Activated CD8-positive, alpha-beta T cell treated with anti-CD3 and anti-CD28 coated beads, Interleukin-2, amount 10 ng/mL, durations not matched to agents 7 days and 5 days (primary cell): ENCODE data around the gene GALE. TPM values are rescaled to one million over a fixed set of nuclear protein-coding genes. Genes with fewer than 3 reads are reported as not detected.

Source experiments
- ATAC-seq: fragments of 150-1000 bp; cut with Tn5 transposase; one replicate; pipeline ENCODE4 v1.10.0; 2021; ENCODE audit warnings: moderate library complexity
- CTCF ChIA-PET: fragments of 350-600 bp; sonication (Branson Sonifier 250); formaldehyde crosslinking; loops from one replicate; lab custom pipeline; 2021; ENCODE audit warnings: antibody characterized with exemption; lab: Charles Lee
- POLR2A ChIA-PET: fragments of 350-600 bp; sonication (Branson Sonifier 250); formaldehyde crosslinking; loops from one replicate; lab custom pipeline; 2021; ENCODE audit warnings: antibody characterized with exemption; lab: Charles Lee
- DNase-seq: peaks from one replicate; pipeline ENCODE4 v3.0.0-alpha.2; 2020
- H3K27ac Mint-ChIP-seq: one replicate; pipeline ENCODE4 v1.8.0; 2021; ENCODE audit warnings: mild to moderate bottlenecking, mixed read lengths
- H3K27me3 Mint-ChIP-seq: one replicate; pipeline ENCODE4 v1.8.0; 2021; ENCODE audit warnings: low read depth, mixed read lengths
- H3K36me3 Mint-ChIP-seq: one replicate; pipeline ENCODE4 v1.8.0; 2021; ENCODE audit warnings: low read depth, mixed read lengths
- H3K4me1 Mint-ChIP-seq: one replicate; pipeline ENCODE4 v1.8.0; 2021; ENCODE audit warnings: low read depth, mixed read lengths
- H3K4me3 Mint-ChIP-seq: one replicate; pipeline ENCODE4 v1.8.0; 2021; ENCODE audit warnings: mild to moderate bottlenecking, mixed read lengths
- H3K9me3 Mint-ChIP-seq: one replicate; pipeline ENCODE4 v1.8.0; 2022; ENCODE audit warnings: mixed read lengths; ENCODE audit not compliant: insufficient read depth
- total RNA-seq, 2 experiments: library from RNA; stranded (reverse); gene quantifications; one replicate each; pipeline ENCODE4 v1.2.3, GENCODE V29; 2021

Gene GALE
- total RNA-seq, 2 experiments from 2014 or later: 27.6 to 31.9 TPM

DNA sequence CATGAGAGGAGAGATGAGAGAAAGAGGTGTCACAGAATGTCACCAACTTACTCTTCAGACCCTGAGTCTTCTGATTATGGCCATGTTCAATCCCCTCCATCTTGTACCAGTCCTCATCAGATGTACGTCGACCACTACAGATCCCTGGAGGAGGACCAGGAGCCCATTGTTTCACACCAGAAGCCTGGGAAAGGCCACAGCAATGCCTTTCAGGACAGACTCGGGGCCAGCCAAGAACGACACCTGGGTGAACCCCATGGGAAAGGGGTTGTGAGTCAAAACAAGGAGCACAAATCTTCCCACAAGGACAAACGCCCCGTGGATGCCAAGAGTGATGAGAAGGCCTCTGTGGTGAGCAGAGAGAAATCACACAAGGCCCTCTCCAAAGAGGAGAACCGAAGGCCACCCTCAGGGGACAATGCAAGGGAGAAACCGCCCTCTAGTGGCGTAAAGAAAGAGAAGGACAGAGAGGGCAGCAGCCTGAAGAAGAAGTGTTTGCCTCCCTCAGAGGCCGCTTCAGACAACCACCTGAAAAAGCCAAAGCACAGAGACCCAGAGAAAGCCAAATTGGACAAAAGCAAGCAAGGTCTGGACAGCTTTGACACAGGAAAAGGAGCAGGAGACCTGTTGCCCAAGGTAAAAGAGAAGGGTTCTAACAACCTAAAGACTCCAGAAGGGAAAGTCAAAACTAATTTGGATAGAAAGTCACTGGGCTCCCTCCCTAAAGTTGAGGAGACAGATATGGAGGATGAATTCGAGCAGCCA, 49.3 kb downstream of the GALE start:
- peaks cover 22% of the 10 kb centered on the region for H3K4me1 Mint-ChIP-seq
- no peak overlapping the region for H3K4me3 Mint-ChIP-seq
- CTCF ChIA-PET: interaction anchor here (1.7 kb wide), 2 partner anchors 21 to 60 kb away, joined by 5 to 7 read pairs; partner anchors contain the start of gene RPL11
- POLR2A ChIA-PET: no interaction called here
- ATAC-seq: peak; percentile 82
- no peaks in the 10 kb centered on the region for H3K27me3 Mint-ChIP-seq
- DNase-seq: peak; percentile 57
- H3K27ac Mint-ChIP-seq: peak overlapping the region; percentile 45
- H3K9me3 Mint-ChIP-seq: no peaks in the 10 kb centered on the region
- peaks cover 67% of the 10 kb centered on the region for H3K36me3 Mint-ChIP-seq

DNA sequence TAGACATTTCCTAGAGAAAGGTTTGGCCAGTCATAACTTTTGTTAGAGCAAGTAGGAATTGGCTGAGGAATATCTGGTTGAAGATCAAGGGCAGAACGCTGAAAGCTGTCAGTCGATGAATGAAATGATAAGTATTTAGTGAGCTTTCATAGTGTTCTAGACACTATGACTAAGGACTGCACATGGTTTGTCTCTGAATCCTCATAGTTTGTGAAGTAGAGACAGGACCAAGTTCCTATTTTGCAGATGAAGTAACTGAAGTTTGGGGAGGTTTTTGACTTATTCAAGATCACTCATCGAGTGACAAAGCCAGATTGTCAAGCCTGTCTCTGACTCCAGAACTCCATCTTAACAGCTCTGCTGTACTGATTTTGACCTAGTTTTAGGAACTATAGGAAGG, 52.5 kb downstream of the GALE start:
- Mint-ChIP-seq H3K4me1 (peaks cover 38% of the 10 kb centered on the region), H3K36me3 (peaks cover 44% of the 10 kb centered on the region)

More for the DNA sequence above, 52.5 kb downstream of the GALE start:
- H3K27me3 Mint-ChIP-seq: no peaks in the 10 kb centered on the region
- ChIA-PET POLR2A (no interaction called here), CTCF (interaction anchor here (0.8 to 2.5 kb wide), 4 partner anchors 8 to 250 kb away, joined by 3 to 6 read pairs (median 3); partner anchors contain the start of gene PITHD1)
- no peaks in the 10 kb centered on the region for H3K9me3 Mint-ChIP-seq
- no peak overlapping the region for H3K4me3 Mint-ChIP-seq
- DNase-seq (no peak), ATAC-seq (no peak)
- no peak overlapping the region for H3K27ac Mint-ChIP-seq

Other genes starting within 250 kb of the GALE start
- gene ID3, start 241.3 kb downstream of the GALE start, total RNA-seq: 10 to 100 TPM; 31.4 to 34.4 TPM
- 1,000 to 10,000 TPM; 1,096 to 1,128 TPM for gene RPL11, start 108.9 kb downstream of the GALE start, total RNA-seq
- 10 to 100 TPM; 29.2 to 31.0 TPM for gene ELOA, start 57.3 kb downstream of the GALE start, total RNA-seq
- 10 to 100 TPM; 62.3 to 67.9 TPM for gene PITHD1, start 22.3 kb downstream of the GALE start, total RNA-seq
- gene LYPLA2, start 9.6 kb downstream of the GALE start, total RNA-seq: 10 to 100 TPM; 84.2 to 88.2 TPM
- 10 to 100 TPM; 24.9 to 27.1 TPM for gene HMGCL, start 24.7 kb upstream of the GALE start, total RNA-seq
- 1 to 10 TPM; 7.1 to 7.3 TPM for gene FUCA1, start 67.5 kb upstream of the GALE start, total RNA-seq
- gene CNR2, start 112.6 kb upstream of the GALE start, total RNA-seq: 1 to 10 TPM; 3.4 to 3.7 TPM
- gene PNRC2, start 159.1 kb upstream of the GALE start, total RNA-seq: 100 to 1,000 TPM; 129 to 134 TPM
- 100 to 1,000 TPM; 223 to 228 TPM for gene SRSF10, start 179.6 kb upstream of the GALE start, total RNA-seq